ENCODE data around the gene CDKN2C.

The CDKN2C gene

GRCh38 chr1:50966991-50967390 is 3.1 kb upstream of the CDKN2C start:
- no peak for ATAC-seq

DNA sequence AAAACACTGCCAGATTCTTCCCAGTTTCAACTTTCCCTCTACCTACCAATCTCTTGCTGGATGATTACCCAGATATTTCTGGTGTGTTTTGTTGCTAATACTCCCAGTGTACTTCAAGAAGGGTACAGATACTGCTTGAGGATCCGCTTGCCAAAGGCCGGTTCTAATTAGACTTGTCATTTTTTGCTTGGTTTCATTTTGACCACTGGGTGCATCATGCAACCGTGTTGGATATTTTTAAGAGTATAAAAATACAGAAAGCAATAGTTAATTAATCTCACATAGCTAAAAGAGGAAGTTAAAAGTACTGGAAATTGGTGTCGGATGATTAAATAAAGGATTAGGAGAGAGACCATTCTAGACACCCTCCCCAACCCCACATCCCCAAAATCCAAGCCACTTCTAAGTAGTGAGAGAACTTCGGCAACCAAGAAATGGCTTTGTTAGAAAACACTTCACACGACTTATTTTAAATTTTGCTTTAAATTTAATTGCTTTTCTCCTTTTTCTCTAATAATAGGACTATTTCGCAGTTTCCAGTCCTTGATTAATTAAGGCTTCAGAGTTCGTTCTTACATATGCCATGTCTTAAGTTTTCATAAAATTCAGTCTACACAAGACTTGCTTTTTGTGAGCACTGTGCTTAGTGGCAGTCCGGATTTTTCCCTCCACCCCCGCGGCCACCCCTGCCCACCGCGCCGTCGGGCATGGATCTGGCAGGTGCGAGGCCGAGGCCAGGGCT is 2.5 kb upstream of the CDKN2C start:
- no peak for ATAC-seq

GRCh38 chr1:50968158-50968820 is 1.8 kb upstream of the CDKN2C start:
- ATAC-seq = peak; percentile 84 to 87

DNA sequence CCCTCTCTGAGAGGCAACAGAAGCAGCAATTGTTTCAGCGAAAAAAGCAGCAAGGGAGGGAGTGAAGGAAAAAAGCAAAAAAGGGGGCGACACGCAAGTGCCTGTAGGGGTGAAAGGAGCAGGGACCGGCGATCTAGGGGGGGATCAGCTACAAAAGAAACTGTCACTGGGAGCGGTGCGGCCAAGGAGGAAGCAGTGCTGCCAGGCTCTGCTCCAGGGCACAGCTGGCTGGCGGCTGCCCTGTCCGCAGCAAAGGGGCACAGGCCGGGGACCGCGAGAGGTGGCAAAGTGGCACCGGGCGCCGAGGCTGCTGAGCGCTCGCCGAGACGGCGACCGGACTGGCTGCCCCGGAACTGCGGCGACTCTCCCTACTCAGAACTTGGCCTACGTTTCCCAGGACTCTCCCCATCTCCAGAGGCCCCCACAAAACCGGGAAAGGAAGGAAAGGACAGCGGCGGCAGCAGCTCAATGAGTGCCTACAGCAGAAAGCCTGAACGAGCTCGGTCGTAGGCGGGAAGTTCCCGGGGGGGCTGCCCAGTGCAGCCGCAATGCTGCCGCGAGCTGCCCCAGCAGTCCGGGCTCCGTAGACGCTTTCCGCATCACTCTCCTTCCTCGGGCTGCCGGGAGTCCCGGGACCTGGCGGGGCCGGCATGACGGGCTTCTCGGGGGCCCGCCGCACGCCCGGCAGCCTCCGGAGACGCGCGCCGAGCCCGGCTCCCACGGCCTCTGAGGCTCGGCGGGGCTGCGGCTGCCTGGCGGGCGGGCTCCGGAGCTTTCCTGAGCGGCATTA is 1.0 kb upstream of the CDKN2C start:
- peak; percentile 17 to 22 for ATAC-seq

GRCh38 chr1:50970509-50970887 is 453 bp downstream of the CDKN2C start:
- ATAC-seq = no peak

- no peak for ATAC-seq
Measured at GRCh38 chr1:50970931-50971582, 1.0 kb downstream of the CDKN2C start.

GRCh38 chr1:50971748-50972305 is 1.8 kb downstream of the CDKN2C start:
- ATAC-seq = no peak

DNA sequence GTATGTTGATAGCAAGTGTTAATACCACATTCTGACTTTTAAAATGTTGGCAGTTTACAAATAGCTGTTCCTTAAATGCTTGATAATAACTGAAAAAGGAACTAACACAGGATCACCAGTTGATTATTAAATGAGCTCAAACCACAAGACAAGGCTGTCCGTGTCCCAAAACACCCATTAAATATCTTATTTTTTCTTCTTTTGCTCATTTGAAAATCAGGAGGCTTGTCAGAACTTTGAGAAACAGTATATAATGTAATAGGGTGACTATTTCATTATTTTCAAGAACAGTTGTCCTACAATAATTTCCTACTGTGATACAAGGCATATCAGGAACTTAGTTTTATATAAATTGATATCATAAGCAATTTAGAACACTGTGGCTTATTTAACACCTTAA is 2.7 kb downstream of the CDKN2C start:
- no peak for ATAC-seq

DNA sequence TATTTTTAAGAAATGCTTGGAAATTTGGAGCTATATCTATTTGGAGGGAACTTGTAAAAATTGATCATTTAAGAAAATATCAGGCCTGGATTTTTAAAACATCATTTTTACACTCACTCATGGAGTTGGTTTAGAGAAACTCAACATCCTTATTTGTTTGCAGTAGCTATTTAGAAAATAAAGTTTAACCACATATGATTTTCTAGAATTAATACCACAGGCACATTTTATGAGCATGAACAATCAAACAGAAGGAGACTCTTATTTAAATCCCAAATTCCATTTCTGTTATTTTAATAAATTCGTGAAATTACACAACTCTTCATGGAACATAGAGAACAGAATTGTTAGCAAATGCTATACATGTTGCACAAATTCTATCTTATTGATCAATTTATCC is 3.2 kb downstream of the CDKN2C start:
- ATAC-seq = no peak

DNA sequence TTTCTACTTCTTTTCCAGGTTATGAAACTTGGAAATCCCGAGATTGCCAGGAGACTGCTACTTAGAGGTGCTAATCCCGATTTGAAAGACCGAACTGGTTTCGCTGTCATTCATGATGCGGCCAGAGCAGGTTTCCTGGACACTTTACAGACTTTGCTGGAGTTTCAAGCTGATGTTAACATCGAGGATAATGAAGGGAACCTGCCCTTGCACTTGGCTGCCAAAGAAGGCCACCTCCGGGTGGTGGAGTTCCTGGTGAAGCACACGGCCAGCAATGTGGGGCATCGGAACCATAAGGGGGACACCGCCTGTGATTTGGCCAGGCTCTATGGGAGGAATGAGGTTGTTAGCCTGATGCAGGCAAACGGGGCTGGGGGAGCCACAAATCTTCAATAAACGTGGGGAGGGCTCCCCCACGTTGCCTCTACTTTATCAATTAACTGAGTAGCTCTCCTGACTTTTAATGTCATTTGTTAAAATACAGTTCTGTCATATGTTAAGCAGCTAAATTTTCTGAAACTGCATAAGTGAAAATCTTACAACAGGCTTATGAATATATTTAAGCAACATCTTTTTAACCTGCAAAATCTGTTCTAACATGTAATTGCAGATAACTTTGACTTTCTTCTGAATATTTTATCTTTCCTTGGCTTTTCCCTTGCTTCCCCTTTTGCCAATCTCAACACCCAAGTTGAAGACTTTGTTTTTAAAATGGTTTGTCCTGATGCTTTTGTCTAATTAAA is 4.0 kb downstream of the CDKN2C start:
- ATAC-seq = no peak

- ATAC-seq = no peak
Measured at GRCh38 chr1:50974618-50974935, 4.5 kb downstream of the CDKN2C start.

DNA sequence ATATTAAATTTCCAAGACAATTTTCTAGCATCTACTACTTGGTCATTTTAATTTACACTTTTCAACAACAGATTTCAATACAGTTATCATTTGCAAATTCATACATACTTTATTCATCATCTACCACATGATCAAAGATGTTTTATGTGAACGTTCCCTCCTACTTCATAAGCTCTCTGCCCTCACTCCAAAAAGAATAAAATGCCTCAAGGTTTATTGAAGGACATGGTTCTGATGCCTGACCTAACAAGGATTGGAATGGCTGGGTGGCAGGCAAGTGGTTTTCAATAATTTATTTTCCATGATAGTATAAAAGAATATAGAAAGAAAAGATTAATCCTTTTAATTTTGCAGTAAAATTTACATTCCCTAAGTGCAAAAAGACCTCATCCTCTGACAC is 5.4 kb downstream of the CDKN2C start:
- no peak for ATAC-seq

GRCh38 chr1:50976111-50976889 is 6.3 kb downstream of the CDKN2C start:
- ATAC-seq = peak; percentile 45 to 52

- ATAC-seq = peak; percentile 41 to 44
Measured at GRCh38 chr1:50976890-50977574, 7.0 kb downstream of the CDKN2C start.

- peak; percentile 34 to 53 for ATAC-seq
Measured at GRCh38 chr1:50977575-50978143, 7.6 kb downstream of the CDKN2C start.

DNA sequence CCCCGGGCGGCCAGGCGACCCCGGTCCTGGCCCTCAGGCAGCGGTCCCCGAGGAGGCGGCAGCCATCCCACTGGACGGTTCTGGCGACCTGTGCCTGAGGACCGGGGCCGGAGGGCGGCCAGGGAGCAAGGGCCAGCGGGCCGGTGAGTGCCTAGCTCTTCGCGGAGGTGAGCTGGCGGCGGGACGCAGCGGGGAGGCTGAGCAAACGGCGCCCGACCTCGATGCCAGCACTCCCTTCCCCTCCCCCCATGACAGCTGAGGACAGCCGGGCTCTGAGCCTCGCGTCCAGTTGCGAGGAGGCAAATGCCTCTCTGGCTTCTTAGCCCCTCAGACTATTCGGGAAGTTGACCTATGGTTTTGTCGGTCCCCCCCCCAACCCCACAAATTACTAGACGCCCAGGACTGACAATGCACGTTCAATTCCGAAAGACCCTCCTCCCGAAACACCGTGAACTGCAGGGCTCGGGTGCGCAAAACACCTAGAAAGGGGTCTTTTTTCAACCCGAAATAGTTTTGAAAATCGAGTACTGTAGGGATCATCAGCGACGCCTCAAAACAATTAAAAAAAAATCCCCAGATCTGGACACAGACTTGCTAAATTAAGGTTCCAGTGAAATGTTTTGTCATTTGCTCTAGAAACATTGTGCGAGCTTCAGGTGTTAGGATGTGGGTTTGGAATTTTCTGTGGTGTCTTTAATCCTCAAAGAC is 8.3 kb downstream of the CDKN2C start:
- peak in 1 of 2 donors; percentile 36 for ATAC-seq

DNA sequence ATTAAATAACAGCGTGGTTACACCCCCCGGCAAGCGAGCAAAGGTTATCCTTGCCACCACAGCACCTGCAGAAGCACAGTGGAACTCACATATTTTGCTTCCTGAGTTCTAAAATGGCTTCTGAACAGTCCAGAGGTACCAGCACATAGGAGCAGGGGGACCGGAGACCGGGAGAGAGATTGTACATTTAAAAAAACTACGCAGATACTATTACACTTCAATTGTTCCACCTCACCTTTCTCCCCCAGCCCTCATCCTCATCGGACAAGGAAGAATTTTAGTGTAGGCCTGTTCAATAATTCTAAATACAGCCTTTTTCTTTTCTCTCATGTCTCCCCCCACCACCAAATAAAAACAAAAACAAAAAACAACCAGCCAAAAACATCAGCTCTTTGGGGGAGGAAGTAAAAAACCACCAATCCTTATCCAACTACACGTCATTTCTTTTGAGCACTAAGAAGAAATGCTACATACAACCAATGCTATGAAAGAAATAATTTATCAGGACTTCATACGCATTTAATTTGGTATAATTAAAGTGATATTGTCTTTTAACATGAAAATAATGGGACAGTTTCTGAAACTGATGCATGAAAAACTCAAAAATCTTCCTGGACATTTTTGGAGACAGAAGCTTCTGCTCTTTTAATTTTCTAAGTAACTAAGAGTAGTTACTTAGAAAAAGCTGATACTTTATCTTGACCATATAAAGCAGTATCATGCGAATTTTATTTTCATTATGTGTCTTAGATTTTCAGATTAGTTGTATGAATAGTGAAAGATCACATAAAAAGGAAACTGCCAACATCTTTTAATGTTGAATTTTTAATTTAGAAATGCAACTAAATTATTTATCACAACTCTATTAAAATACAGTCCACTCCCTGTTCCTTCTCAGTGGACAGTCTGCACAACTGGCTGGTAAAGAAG is 9.1 kb downstream of the CDKN2C start:
- no peak for ATAC-seq

DNA sequence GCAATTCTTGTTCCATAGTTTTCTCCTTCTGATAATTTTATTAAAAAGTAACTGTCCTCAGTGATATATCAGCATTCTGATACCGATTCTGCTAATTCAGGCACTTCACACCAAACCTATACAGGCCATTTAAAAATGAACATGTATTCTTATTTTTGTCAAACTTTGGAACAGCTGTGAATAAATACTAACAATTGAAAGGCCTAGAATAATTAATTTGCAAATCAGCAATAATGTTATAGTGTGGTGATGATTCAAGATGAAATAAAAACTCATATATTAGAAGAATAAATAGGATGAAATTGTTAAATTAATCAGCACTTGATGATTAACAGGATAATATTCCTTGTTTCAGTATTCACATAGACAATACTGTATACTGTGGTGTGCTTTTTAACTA is 9.9 kb downstream of the CDKN2C start:
- ATAC-seq = no peak

- ATAC-seq = no peak
Measured at GRCh38 chr1:50980505-50980904, 10.5 kb downstream of the CDKN2C start.
